HCT116 (cell line): Measurements from ENCODE around the gene OPN3.

ENCODE experiments used
- CBX3 ChIP-seq: IDR thresholded peaks from 2 replicates; pipeline ENCODE4 v1.6.1; 2012; ENCODE audit warnings: low read depth
- CEBPB ChIP-seq: IDR thresholded peaks from 2 replicates; pipeline ENCODE4 v1.6.1; 2012; ENCODE audit warnings: low read depth
- EZH2 ChIP-seq: fragments of 200-600 bp; sonication (generic); IDR thresholded peaks from 2 replicates; pipeline ENCODE4 v1.6.1; 2017; ENCODE audit warnings: antibody characterized with exemption, mixed run types
- FOSL1 ChIP-seq: IDR thresholded peaks from 2 replicates; pipeline ENCODE4 v1.6.1; 2012; ENCODE audit warnings: low read depth
- MAX ChIP-seq: IDR thresholded peaks from 2 replicates; pipeline ENCODE4 v1.6.1; 2012
- POLR2A ChIP-seq: IDR thresholded peaks from 2 replicates; pipeline ENCODE4 v1.7.0; 2011; ENCODE audit warnings: borderline replicate concordance; ENCODE audit not compliant: insufficient read depth, insufficient read length; ENCODE audit errors: extremely low read depth
- RAD21 ChIP-seq: IDR thresholded peaks from 2 replicates; pipeline ENCODE4 v1.6.1; 2012; ENCODE audit warnings: low read depth, mild to moderate bottlenecking
- REST ChIP-seq: IDR thresholded peaks from 2 replicates; pipeline ENCODE4 v1.6.1; 2012; ENCODE audit warnings: low read depth
- SIN3A ChIP-seq: IDR thresholded peaks from 2 replicates; pipeline ENCODE4 v1.6.1; 2012; ENCODE audit warnings: low read depth
- SRF ChIP-seq: IDR thresholded peaks from 2 replicates; pipeline ENCODE4 v1.6.1; 2012; ENCODE audit warnings: low read depth
- TCF7L2 ChIP-seq: IDR thresholded peaks from 2 replicates; pipeline ENCODE4 v1.7.0; 2011; ENCODE audit warnings: borderline replicate concordance, inconsistent platforms; ENCODE audit not compliant: insufficient read depth, insufficient read length; ENCODE audit errors: extremely low read depth
- ZFX ChIP-seq: fragments of 450-650 bp; IDR thresholded peaks from 2 replicates; pipeline ENCODE4 v1.6.1; 2017
- TF ChIP-seq, protein P1 (sequence below), 3 experiments: fragments of 200-600 bp in 1 of 3; sonication (generic) in 1 of 3; IDR thresholded peaks in 2 of 3; conservative IDR thresholded peaks in 1 of 3; 2 replicates each; pipeline ENCODE4 v1.5.1; 2012 to 2017; ENCODE audit warnings: low read depth in 2 of 3, low read length in 2 of 3, antibody characterized with exemption in 1 of 3, borderline replicate concordance in 1 of 3, control low read depth in 1 of 3, mild to moderate bottlenecking in 1 of 3, mixed read lengths in 1 of 3, mixed run types in 1 of 3, moderate library complexity in 1 of 3; ENCODE audit not compliant: insufficient read depth in 1 of 3

- TF ChIP-seq, protein P1, sequence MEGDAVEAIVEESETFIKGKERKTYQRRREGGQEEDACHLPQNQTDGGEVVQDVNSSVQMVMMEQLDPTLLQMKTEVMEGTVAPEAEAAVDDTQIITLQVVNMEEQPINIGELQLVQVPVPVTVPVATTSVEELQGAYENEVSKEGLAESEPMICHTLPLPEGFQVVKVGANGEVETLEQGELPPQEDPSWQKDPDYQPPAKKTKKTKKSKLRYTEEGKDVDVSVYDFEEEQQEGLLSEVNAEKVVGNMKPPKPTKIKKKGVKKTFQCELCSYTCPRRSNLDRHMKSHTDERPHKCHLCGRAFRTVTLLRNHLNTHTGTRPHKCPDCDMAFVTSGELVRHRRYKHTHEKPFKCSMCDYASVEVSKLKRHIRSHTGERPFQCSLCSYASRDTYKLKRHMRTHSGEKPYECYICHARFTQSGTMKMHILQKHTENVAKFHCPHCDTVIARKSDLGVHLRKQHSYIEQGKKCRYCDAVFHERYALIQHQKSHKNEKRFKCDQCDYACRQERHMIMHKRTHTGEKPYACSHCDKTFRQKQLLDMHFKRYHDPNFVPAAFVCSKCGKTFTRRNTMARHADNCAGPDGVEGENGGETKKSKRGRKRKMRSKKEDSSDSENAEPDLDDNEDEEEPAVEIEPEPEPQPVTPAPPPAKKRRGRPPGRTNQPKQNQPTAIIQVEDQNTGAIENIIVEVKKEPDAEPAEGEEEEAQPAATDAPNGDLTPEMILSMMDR (IDR thresholded peaks at IDR 0.05 in 2 of 3, conservative IDR thresholded peaks at IDR 0.05 in 1 of 3; ENCODE audit: borderline replicate concordance in 1 of 3, insufficient read depth in 1 of 3, low read depth in 2 of 3, low read length in 2 of 3), result no peak
- TF ChIP-seq REST, result no peak
- no peak for TF ChIP-seq RAD21
- no peak for TF ChIP-seq ZFX
- no peak for TF ChIP-seq FOSL1
- TF ChIP-seq TCF7L2, result no peak
- no peak for TF ChIP-seq EZH2
- TF ChIP-seq SIN3A, result no peak
- TF ChIP-seq CEBPB, result no peak
- TF ChIP-seq POLR2A, result no peak
- TF ChIP-seq SRF, result no peak
- no peak for TF ChIP-seq CBX3
- TF ChIP-seq MAX, result no peak
Observed at GRCh38 chr1:241630476-241630875, 9.7 kb downstream of the OPN3 start.
